GM18858 (cell line): ENCODE data around the gene UGT2B10.

Source experiments
- ATAC-seq: cut with Tn5 transposase; IDR thresholded peaks from one replicate; pipeline ENCODE4 v1.9.1; 2021; ENCODE audit not compliant: unreplicated experiment

UGT2B10 gene

DNA sequence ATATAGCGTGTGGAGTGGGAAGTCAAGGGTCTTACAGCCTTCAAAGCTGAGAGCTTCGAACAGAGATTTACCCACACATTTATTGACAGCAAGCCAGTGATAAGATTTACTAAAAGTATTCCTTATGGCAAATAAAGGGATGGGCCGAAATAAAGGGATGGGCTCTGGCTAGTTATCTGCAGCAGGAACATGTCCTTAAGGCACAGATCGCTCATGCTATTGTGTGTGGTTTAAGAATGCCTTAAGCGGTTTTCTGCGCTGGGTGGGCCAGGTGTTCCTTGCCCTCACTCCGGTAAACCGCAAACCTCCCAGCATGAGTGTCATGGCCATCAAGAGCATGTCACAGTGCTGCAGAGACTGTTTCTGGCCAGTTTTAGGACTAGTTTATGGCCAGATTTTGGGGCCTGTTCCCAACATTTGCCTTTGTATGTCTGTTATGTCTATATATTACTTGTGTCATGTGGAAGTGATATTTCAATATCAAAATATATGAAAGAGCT, 53.5 kb downstream of the UGT2B10 start:
- ATAC-seq = no peak

DNA sequence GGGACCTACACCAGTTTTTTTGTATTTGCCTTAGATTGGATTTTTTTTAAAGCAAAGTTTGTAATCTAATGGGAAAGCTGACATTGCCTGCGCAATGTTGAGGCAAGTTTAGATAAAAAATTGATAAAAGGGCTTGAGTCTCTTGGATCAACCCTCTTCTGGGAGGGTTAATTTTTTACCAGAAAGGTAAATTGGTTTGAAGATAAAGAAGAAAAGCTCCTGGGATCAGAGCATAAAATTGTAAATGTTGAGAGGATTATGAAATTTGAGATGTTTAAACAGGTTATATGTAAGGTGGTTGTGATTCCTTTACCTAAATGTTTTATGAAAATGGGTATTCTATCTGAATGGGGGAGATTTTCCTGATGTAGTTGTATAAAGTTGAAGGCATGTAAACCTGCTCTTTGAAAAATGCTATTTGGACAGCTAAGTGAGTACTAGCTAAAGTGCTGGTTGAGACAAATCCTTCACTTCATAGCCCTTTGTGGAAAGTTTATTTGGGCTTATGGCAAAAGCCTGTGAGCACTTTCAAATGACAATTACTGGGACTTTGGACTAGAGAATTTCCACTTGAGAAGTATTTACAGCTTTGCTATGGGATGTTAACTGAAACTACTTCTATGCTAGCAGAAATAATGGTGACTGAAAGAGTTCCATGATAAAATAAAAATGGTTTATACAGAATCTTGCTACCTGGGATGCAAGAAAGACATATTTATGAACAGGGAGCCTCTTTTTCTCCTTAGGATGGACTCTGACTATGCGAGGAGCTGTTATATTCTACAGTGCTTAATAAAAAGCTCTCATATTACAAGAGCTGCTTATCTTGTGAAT, 56.2 kb downstream of the UGT2B10 start:
- no peak for ATAC-seq

DNA sequence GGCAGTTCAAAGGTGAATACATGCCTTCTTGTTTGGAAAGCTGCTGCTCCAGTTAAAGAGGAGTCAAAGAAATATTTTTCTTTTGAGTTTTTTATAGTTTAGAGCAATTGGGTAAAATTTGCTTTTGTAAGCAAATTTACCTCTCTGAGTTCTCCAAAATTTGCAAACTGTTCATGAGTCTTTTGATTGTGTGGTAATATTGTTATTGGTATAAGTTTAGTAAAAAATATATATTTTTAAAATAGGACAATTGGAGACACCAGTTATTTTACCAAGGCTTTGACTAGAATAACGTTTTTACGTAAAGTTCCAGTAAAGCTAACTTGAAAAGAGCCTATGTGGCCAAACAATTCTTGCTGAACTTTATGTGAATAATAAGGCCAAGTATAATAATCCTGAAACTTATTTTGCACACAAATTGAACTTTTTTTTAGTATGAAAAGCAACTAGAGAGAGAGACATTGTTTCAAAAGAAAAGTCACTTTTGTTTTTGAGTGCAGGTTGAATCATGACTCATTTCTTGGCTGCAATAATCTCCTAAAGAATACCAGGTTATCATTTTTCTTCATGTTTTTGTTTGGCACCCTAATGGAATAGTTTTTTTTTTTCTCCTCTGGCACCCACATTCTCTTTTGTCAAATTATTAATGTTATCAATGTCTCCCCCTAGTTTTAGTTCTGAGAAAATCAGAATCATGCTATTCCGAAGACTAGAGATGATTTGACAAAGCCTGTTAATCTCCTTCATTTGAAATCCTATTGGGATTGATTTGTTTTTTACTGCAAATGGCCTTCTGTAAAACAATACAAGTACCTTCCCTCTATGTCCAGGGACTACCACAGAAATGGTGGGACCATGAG, 57.1 kb downstream of the UGT2B10 start:
- ATAC-seq = no peak

DNA sequence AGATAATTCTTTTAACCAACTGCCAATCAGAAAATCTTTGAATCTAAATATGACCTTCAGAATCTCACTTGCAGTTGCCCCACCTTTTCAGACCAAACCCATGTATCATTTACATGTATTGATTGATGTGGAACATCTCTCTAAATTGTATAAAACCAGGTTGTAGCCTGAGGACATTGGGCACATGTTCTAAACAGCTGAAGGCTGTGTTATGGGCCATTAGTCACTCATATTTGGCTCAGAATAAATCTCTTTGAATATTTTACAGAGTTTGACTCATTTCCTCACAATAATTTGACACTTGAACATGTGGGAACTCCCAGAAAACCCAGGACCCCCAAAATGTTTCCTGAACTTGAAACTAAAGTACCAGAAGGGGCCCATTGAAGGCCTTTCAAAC, 58.7 kb downstream of the UGT2B10 start:
- no peak for ATAC-seq

DNA sequence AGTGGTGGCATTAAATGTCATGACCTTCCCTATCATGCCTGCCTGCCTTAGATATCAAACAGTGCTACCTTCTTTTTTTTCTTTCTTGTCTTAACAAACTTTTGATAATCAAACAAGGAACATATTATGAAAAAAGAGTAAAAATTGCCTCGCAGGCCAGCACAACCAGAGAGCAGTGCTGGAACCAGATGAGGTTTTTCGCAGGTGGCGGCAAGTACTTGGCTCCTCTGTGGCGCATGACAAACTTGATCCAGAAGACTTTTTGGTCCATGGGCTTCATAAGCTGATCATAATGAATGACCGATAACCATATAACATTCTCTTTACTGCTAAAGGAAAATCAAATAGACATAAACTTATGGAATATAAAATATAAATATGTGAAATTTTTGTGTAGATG, 61.8 kb downstream of the UGT2B10 start:
- ATAC-seq = no peak

DNA sequence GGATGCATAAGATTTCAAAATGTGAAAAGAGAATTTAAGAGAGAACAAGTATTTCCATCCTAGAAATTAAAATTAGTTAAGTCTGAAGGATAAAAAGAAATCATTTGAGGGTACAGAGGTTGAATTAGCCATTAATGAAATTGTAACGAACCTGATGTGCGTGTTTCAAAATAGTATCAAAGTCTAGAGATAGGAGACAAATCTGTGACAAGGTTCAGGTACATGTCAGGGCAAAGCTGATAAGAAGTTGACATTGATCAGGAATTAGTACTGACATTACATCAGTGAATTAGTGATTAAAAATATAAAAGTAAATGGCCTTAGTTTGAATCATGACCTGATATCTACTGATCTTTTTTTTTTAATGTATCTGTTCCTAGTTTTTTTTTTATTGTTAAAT, 62.3 kb downstream of the UGT2B10 start:
- ATAC-seq = no peak
